Epithelial cell of proximal tubule (primary cell): ENCODE data around the gene CACNG4. TPM values are rescaled to one million over a fixed set of nuclear protein-coding genes. Genes with fewer than 3 reads are reported as not detected.

Experiments
- DNase-seq: peaks from one replicate; pipeline ENCODE4 v3.0.0-alpha.2; 2011; ENCODE audit warnings: low read depth
- H3K4me3 ChIP-seq: 2 replicates; pipeline ENCODE4 v1.5.1; 2011; ENCODE audit warnings: low read depth, mild to moderate bottlenecking, low read length
- total RNA-seq: library from RNA; depleted of rRNA; stranded (reverse); fragments of >200 nt; gene quantifications from 2 replicates; pipeline ENCODE4 v1.2.3, GENCODE V29; 2015
- TF ChIP-seq, protein P1 (sequence below): conservative IDR thresholded peaks from 2 replicates; pipeline ENCODE4 v1.5.1; 2012; ENCODE audit warnings: low read depth, mild to moderate bottlenecking, low read length

Gene CACNG4
- total RNA-seq, 1 donor from 2014 or later: 0.29 TPM

DNA sequence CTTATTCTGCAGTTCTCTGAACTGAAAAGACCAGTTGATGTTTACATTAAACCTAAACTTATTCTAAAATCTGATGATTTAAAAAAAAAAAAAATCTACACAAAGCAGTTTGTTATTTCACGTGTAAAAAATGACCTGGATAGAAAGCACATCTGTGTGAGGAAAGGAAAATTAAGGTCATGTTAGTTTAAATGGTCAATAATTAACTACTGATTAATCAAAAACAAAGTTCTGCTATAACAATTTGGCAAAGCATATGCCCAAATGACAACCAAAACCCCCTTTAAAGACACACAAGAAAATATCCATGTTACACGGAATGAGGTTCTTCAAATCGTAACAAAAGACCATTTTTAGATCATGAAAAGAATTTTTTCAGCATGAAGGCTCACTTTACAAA is 110.3 kb downstream of the CACNG4 start:
- H3K4me3 ChIP-seq: no peak overlapping the region
- TF ChIP-seq, protein P1, sequence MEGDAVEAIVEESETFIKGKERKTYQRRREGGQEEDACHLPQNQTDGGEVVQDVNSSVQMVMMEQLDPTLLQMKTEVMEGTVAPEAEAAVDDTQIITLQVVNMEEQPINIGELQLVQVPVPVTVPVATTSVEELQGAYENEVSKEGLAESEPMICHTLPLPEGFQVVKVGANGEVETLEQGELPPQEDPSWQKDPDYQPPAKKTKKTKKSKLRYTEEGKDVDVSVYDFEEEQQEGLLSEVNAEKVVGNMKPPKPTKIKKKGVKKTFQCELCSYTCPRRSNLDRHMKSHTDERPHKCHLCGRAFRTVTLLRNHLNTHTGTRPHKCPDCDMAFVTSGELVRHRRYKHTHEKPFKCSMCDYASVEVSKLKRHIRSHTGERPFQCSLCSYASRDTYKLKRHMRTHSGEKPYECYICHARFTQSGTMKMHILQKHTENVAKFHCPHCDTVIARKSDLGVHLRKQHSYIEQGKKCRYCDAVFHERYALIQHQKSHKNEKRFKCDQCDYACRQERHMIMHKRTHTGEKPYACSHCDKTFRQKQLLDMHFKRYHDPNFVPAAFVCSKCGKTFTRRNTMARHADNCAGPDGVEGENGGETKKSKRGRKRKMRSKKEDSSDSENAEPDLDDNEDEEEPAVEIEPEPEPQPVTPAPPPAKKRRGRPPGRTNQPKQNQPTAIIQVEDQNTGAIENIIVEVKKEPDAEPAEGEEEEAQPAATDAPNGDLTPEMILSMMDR: no peak
- peak; percentile 6 for DNase-seq

DNA sequence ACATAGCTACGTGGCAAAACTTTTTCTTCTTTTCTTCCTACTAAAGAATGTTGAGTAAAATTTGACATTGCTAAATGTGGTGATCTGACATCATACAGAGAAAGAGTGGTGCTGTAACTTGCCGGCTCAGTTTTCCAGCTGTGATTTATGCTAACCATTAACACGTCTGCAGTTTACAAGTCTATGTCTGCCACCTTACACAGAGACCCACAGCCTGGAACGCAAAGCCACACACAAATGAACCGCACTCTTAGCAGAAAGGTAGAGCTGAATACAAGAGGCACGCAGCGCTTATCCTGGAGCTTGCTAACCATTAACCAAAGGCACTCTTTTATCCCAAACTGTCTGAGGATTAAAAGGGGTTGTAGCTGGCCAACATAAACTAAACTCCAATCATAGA is 111.8 kb downstream of the CACNG4 start:
- DNase-seq: peak; percentile 82
- TF ChIP-seq, protein P1: no peak
- H3K4me3 ChIP-seq: no peak overlapping the region

DNA sequence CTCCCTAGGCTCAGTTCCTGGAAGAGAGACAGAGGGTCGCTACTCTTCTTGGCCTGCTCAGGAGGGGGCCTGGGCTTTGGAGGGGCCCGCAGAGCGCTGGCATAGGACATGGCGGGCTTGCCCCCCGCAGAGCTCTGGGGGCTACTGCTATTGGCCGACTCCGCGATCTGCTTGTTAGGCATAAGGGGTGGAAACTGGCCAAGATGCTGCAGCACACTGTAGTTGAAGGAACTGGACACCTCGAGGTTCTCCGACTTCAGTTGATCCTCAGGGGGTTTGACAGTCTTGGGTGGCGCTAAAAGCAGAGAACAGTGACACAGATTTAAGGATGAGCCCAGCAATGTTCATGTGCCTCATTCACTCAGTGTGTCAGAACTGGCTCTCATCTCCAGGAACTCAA is 113.8 kb downstream of the CACNG4 start:
- no peak for DNase-seq
- TF ChIP-seq, protein P1: no peak
- no peak overlapping the region for H3K4me3 ChIP-seq

DNA sequence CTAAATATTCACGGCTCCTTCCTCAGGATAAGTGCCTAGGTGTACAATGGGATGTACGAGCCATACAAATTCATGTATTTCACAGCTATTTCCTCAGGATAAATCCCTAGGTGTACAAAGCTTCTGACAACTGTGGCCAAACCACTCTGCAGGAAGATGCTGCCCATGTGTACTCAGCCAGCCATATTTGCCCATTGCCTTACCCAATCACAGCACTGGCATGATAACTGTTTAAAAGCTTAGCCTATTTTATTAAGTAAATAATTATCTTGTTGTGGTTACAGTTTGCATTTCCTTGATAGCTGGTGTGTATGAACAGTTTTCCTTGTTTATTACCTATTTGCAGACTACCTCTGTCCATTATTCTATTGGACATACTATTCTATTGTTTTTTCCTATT is 115.0 kb downstream of the CACNG4 start:
- H3K4me3 ChIP-seq: no peak overlapping the region
- DNase-seq: no peak
- TF ChIP-seq, protein P1: no peak

DNA sequence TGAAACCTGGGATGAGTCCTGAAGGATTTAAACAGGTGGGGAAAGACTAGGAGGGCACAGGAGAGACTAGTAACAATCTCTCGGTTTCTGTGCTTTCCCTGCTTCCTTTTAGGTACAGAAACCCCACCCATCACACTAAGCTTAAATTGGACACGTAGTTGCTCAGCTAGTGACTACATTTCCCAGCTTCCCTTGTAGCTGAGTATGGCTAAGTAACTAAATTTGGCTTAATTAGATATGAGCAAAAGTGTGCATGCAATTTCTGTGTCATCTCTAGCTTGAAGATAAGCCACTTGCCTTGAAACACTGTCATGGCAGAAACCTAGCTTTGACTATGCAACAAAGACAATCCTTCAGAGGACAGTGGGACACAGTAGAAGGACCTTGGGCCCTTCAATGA is 116.3 kb downstream of the CACNG4 start:
- no peak overlapping the region for H3K4me3 ChIP-seq
- DNase-seq: no peak
- TF ChIP-seq, protein P1: no peak

DNA sequence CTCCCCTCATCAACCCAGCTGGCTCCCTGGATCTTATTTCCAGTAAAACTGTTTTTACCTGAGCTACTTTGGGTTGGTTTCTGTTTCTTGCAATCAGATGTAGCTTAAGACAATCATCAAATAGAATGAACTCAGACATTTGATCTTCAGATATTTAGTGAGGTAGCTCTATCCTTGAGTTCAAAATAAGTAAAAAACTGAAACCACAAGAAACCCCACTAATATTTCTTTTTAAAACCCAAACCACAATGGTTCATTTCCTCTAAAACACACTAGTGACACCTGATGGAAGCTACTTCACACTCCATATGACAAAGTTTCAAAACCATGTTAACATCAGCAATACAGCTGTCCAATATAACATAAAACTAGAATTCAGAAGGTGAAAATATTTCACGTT is 117.6 kb downstream of the CACNG4 start:
- DNase-seq: no peak
- H3K4me3 ChIP-seq: no peak overlapping the region
- TF ChIP-seq, protein P1: peak; percentile 18

Other genes with a start within 250 kb of the CACNG4 start
- not detected in 2 replicates for gene CACNG5, start 129.6 kb upstream of the CACNG4 start, total RNA-seq
- gene CACNG1, start 79.8 kb downstream of the CACNG4 start, total RNA-seq: not detected in 2 replicates